ENCODE measurements around the gene POLR2J.

Gene POLR2J

GRCh38 chr7:102436118-102436517 lies 42.6 kb downstream of the POLR2J start:
- DNase-seq (ENCODE audit: low read depth in 2 of 2), result no peak

- DNase-seq (ENCODE audit: low read depth in 2 of 2), result no peak
These were observed 44.7 kb downstream of the POLR2J start for GRCh38 chr7:102434039-102434486.

GRCh38 chr7:102433219-102434038 lies 45.3 kb downstream of the POLR2J start, which contains the start of gene ORAI2:
ORAI2 (plus strand) TSS chr7:102433575; CDS start chr7:102438957, 5,382 bp downstream.
- peak; percentile 70 to 80 for DNase-seq (ENCODE audit: low read depth in 2 of 2)

GRCh38 chr7:102432442-102433218 lies 46.1 kb downstream of the POLR2J start:
- no peak for DNase-seq (ENCODE audit: low read depth in 2 of 2)

GRCh38 chr7:102431617-102432298 lies 47.0 kb downstream of the POLR2J start:
- no peak for DNase-seq (ENCODE audit: low read depth in 2 of 2)

- no peak for DNase-seq (ENCODE audit: low read depth in 2 of 2)
These were observed 49.4 kb downstream of the POLR2J start for GRCh38 chr7:102429141-102429899.

DNA sequence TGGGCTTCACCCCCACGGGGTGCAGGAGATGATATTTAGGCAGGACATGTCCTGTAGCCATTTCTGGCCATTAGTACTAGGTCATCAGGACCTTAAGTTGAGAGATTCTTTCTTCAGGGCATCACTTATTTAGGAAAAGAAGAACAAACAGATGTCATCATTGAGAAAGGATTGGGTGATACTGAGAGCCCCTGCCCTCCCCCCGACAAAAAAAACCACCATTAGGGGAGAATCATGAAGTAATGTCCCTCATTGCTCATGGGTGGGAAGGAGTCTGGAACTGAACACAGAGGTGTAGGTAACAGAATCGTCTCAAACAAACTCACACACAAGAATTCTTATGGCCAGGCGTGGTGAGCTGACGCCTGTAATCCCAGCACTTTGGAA lies 51.7 kb downstream of the POLR2J start:
- DNase-seq (ENCODE audit: low read depth in 2 of 2), result no peak

DNA sequence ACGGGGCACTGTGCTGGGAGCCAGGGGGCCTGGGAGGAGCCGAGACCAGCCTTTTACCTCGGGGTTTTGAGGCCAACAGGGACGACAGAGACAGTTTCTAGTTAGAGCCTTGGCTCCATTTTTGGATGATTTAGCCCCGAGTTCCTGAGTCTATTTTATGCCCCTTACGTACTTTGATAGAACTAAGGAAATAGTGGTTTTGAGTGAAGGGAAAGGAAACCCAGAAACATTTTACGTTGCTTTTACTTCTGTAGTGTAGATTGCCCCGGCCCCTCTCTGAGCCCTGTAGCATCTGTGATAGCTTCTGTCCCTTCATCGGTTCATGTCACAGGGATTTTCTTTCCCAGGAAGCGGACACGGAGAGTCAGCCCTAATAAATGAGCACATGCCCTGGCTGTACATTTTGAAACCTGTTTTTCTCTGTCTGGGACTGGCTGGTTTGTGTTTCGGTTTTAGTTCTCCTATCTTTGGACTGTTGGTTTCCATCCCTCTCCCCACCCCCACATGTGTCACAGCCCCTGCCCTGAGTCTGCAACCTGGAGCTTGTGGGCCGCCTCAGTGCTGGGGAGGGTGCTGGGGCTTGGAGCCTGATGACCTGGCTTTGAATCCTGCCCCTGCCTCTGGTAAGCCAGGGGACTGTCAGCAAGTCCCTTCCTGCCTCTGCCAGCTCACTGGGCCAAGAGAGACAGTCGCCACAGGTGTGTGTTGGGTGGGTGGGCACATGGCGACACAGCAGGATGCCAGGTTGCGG lies 52.3 kb downstream of the POLR2J start:
- DNase-seq (ENCODE audit: low read depth in 2 of 2), result peak; percentile 73 to 77

DNA sequence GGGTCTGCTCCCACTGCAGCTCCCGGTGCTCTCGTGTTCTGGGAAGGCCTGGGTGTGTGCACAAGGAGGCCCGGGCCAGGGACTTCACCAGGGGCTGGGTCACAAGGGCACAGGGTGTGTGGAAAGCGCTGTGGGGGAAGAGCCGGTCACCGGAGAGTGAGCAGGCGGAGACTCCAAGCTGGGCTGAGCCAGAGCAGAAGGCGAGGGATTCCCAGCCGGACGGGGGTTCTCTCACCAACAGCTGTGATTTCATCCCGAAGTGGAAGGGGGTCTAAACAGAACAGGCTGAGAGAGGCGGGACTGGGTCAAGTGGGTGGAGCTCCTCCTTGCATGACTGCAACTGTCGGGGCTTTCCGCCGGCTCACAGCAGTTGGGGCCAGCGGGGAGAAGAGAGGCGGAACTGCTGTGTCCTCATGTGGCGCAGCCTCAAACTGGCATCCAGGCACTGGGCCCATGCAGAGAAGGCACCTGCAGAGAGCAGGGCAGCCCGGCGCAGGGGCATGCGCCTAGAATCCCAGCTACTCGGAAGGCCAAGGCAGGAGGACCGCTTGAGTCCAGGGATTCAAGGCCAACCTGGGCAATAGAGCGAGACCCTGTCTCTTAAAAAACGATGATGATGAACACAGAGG lies 53.0 kb downstream of the POLR2J start:
- peak; percentile 60 to 74 for DNase-seq (ENCODE audit: low read depth in 2 of 2)

DNA sequence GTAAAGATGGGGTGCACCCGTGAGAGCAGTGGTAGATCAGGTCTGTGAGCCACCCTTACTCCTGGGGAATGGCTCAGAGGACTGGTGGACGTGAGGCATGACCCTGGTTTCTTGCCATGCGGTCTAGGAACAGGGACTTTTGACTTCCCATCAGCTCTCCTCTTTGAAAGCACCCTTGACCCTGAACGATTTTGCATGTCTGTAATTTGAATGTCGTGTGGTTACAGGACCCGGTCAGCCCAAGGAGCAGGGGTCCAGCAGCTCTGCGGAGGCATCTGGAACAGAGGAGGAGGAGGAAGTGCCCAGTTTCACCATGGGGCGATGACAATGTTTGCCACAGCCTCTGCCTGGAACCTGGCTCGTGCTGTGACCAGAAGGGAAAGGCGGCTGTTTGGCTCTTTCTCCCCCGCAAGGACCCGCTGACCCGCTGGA lies 53.9 kb downstream of the POLR2J start:
- DNase-seq (ENCODE audit: low read depth in 2 of 2), result no peak

- DNase-seq (ENCODE audit: low read depth in 2 of 2), result no peak
These were observed 54.6 kb downstream of the POLR2J start for GRCh38 chr7:102424129-102424551.
